ENCODE results near the gene IL37. TPM values are rescaled to one million over a fixed set of nuclear protein-coding genes. Genes with fewer than 3 reads are reported as not detected.
"Not testable (repeated sequence)": the region's sequence is repeated elsewhere in the genome, so short reads cannot be mapped to it uniquely, and the experiment has no call there.

The IL37 gene
- total RNA-seq, 2 experiments from 2014 or later: not detected

DNA sequence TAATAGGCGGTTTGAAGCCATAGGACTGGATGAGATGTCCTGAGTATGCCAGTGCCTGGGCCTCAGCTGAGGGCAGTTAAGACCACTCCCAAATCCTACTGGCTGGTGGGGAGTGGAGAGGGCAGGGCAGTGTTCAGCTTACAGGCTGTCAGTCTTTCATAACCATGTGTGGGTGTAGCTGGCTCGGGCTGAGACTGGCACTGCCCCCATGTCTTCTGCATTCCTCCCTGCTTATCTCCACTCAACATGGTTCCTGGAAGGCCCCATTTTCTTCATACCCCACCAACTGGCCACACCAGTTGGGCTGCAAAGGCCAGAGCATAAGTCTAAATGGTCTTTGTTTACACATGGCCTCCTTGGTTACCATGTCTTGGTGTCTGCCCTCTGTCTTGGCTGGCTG lies 17.2 kb upstream of the IL37 start:
- H3K27me3 Mint-ChIP-seq: peaks cover 6% of the 10 kb centered on the region
- no peaks in the 10 kb centered on the region for H3K36me3 Mint-ChIP-seq (ENCODE audit: low read depth)
- no peak overlapping the region for H3K27ac Mint-ChIP-seq
- H3K4me1 Mint-ChIP-seq: no peaks in the 10 kb centered on the region
- intact Hi-C loops (cut with DNase I, micrococcal nuclease): no loop called here
- no peak overlapping the region for H3K4me3 Mint-ChIP-seq
- ATAC-seq (no peak), DNase-seq (no peak)
- POLR2A ChIA-PET: no interaction called here
- CTCF ChIA-PET: interaction anchor here (1.3 kb wide), 2 partner anchors 9 to 169 kb away, joined by 3 to 6 read pairs; no protein-coding TSS in a partner anchor
- H3K9me3 Mint-ChIP-seq (ENCODE audit: low read depth): no peaks in the 10 kb centered on the region

DNA sequence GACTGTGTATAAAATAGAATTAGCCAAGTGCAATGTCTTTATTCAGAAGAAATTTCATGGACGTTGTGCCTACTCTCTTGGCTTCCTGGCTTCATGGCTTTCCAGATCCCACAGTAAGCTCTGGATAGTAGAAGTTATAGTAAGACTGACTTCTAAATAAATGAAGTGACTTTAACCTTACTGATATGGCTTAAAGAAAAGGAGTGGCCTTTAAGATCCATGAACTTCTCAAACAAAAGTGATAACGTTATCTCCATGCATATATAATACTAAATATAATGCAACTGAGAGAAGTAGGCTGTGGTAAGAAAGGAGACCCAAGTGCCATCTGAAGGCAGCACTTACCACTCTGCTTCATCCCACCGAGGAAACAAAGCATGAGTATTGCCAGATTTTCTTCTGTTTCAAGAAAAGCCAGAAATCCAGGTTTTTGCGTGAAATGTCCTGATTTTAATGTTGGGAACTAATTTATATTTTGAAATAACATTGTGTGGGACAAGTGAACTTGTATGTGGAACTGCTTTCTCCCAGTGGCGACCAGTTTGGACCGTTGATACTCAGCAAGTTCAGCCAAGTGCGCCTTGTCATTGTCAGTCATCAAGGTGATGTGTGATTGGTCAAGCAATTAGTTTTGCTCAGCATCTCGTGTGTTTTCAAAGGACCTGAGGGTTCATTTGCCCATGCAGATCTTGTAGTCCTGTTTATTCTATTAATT lies 13.9 kb upstream of the IL37 start:
- Mint-ChIP-seq H3K4me3 (no peak overlapping the region), H3K36me3 (ENCODE audit: low read depth) (no peaks in the 10 kb centered on the region), H3K9me3 (ENCODE audit: low read depth) (no peaks in the 10 kb centered on the region), H3K27ac (no peak overlapping the region), H3K4me1 (no peaks in the 10 kb centered on the region), H3K27me3 (peaks cover 6% of the 10 kb centered on the region)
- no peak for ATAC-seq
- no peak for DNase-seq
- POLR2A ChIA-PET: no interaction called here
- CTCF ChIA-PET: interaction anchor here (0.6 to 1.2 kb wide), 2 partner anchors 12 to 198 kb away, joined by 3 to 4 read pairs; no protein-coding TSS in a partner anchor
- intact Hi-C loops (cut with DNase I, micrococcal nuclease): no loop called here

DNA sequence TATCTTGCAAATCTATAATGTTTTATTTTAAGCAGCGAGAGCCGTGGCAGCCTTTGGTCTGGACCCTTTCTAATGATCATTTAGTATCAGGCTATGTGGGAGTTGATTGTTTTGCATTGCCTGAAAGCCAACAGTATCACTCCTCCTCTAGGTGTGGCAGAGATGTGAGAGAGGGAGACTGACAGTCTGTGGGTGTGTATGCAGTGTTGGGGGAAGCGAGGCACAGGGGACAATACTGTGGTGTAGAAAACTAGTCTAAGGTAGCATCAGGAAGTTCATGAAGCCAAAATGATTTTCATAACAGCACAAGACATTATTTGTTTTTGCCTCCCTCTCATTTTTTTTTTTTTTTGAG lies 13.4 kb upstream of the IL37 start:
- ATAC-seq: no peak
- no peak for DNase-seq
- Mint-ChIP-seq H3K27ac (no peak overlapping the region), H3K4me1 (no peaks in the 10 kb centered on the region), H3K4me3 (no peak overlapping the region), H3K27me3 (peaks cover 6% of the 10 kb centered on the region), H3K36me3 (ENCODE audit: low read depth) (no peaks in the 10 kb centered on the region), H3K9me3 (ENCODE audit: low read depth) (no peaks in the 10 kb centered on the region)
- ChIA-PET CTCF (interaction anchor here (0.6 kb wide), 1 partner anchor 199 kb away, joined by 4 read pairs; no protein-coding TSS in a partner anchor), POLR2A (no interaction called here)
- intact Hi-C loops (cut with DNase I, micrococcal nuclease): no loop called here

DNA sequence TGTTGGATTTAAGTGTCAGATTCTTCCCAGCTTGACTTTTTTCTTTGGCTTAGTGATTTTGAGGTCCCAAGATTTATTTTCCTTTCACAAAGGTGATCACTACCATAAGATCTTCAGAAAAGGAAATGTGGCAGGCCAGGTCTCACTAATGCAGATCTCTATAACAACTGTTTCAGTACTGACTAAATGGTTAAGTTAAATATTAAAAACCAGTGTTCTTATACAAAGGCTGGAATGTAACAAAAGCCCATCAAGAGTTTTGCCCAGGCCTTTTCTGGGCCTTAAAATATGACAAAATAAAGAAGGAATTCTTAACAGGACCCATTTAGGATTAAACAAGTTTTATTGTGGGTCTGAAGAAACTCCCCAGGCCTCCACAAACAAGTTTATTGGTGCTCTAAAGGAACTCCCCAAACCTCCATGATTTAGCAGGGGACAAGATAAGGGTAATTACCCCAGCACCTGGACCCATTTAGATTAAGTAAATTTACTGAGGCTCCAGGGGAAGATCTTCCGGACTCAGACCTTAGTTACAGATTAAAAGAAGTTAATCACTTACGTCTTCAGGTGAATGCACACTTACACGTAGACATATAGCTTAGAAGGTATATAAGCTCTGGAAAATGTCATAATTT lies 9.4 kb upstream of the IL37 start:
- DNase-seq; H3K4me1 Mint-ChIP-seq; H3K27me3 Mint-ChIP-seq; intact Hi-C loops (cut with DNase I, micrococcal nuclease); POLR2A ChIA-PET; H3K36me3 Mint-ChIP-seq (ENCODE audit: low read depth); H3K9me3 Mint-ChIP-seq (ENCODE audit: low read depth); H3K4me3 Mint-ChIP-seq; H3K27ac Mint-ChIP-seq; ATAC-seq: not testable (repeated sequence)
- CTCF ChIA-PET: interaction anchor here (0.9 to 3.3 kb wide), 4 partner anchors 16 to 302 kb away, joined by 3 to 20 read pairs (median 14); no protein-coding TSS in a partner anchor

DNA sequence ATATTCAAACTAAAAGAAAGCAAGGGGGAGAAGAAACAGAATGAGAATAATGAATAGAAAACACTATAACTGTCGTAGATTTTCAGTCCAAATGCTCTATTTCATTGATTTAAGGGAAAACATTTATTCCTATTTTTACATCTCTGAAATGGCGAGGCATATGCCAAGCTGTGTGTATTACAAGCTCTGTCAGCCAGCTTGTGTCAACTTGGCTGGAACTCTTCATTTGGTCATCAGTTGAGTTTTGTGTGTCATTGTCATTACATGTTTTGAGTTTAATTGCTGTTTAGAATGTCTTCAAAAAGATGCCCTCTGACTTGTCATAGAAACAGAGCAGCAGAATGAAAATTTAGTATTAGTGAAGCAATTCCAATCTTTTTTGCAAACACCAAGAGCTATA lies 8.1 kb upstream of the IL37 start:
- Mint-ChIP-seq H3K4me1 (no peaks in the 10 kb centered on the region), H3K4me3 (no peak overlapping the region), H3K27me3 (peaks cover 4% of the 10 kb centered on the region), H3K36me3 (ENCODE audit: low read depth) (no peaks in the 10 kb centered on the region), H3K9me3 (ENCODE audit: low read depth) (no peaks in the 10 kb centered on the region), H3K27ac (no peak overlapping the region)
- CTCF ChIA-PET: interaction anchor here (0.6 to 3.3 kb wide), 4 partner anchors 17 to 154 kb away, joined by 4 to 20 read pairs (median 14); no protein-coding TSS in a partner anchor
- no peak for ATAC-seq
- POLR2A ChIA-PET: interaction anchor here (0.6 kb wide), 1 partner anchor 150 kb away, joined by 8 read pairs; no protein-coding TSS in a partner anchor
- intact Hi-C loops (cut with DNase I, micrococcal nuclease): no loop called here
- DNase-seq: no peak

DNA sequence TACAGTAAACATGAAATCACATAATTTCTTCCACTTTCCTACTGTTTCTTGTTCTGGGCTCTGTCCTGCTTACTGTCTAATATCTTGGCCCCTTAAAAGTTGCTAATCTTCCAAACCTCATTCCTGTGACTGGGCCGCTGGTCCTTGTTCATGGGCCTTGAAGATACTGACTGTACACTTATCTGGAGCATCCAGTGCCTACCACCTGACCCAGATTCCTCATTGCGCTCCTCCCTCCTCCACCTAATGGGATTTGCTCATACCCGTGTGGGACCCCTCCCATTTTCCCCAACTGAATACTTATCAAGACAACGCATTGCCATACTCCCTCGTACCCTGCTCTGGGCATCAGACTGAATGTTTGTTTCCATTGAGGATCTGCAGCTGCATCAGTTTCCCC lies 6.1 kb upstream of the IL37 start:
- Mint-ChIP-seq H3K27me3 (no peaks in the 10 kb centered on the region), H3K4me3 (no peak overlapping the region), H3K4me1 (no peaks in the 10 kb centered on the region), H3K9me3 (ENCODE audit: low read depth) (no peaks in the 10 kb centered on the region), H3K36me3 (ENCODE audit: low read depth) (no peaks in the 10 kb centered on the region), H3K27ac (no peak overlapping the region)
- POLR2A ChIA-PET: no interaction called here
- intact Hi-C loops (cut with DNase I, micrococcal nuclease): no loop called here
- ATAC-seq (no peak), DNase-seq (no peak)
- CTCF ChIA-PET: interaction anchor here (0.7 to 3.3 kb wide), 3 partner anchors 36 to 174 kb away, joined by 3 to 14 read pairs (median 4); no protein-coding TSS in a partner anchor

DNA sequence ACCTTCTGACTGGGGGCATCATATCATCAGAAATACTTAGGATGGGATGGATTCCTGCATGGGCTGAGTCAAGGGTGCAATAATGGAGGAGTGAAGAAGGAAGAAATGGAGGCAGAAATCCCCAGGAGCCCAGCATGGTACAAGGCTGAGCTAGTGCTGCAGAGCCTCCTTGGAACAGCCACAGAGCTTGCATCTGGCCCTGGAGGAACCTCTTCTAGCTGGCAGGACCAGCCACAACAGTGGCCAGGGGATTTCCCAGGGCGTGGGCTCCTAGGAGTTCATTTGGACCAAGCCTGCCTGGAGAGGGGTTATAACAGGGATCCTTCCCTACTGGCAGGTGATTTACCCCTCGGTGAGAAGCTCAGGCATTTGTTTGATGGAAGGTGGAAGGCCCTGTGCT lies 4.7 kb upstream of the IL37 start:
- intact Hi-C loops (cut with DNase I, micrococcal nuclease): no loop called here
- Mint-ChIP-seq H3K9me3 (ENCODE audit: low read depth) (no peaks in the 10 kb centered on the region), H3K4me1 (no peaks in the 10 kb centered on the region), H3K4me3 (no peak overlapping the region), H3K27ac (no peak overlapping the region), H3K36me3 (ENCODE audit: low read depth) (no peaks in the 10 kb centered on the region), H3K27me3 (no peaks in the 10 kb centered on the region)
- DNase-seq (no peak), ATAC-seq (no peak)
- POLR2A ChIA-PET: no interaction called here
- CTCF ChIA-PET: interaction anchor here (0.6 to 1.1 kb wide), 2 partner anchors 21 to 69 kb away, joined by 4 to 5 read pairs; no protein-coding TSS in a partner anchor

DNA sequence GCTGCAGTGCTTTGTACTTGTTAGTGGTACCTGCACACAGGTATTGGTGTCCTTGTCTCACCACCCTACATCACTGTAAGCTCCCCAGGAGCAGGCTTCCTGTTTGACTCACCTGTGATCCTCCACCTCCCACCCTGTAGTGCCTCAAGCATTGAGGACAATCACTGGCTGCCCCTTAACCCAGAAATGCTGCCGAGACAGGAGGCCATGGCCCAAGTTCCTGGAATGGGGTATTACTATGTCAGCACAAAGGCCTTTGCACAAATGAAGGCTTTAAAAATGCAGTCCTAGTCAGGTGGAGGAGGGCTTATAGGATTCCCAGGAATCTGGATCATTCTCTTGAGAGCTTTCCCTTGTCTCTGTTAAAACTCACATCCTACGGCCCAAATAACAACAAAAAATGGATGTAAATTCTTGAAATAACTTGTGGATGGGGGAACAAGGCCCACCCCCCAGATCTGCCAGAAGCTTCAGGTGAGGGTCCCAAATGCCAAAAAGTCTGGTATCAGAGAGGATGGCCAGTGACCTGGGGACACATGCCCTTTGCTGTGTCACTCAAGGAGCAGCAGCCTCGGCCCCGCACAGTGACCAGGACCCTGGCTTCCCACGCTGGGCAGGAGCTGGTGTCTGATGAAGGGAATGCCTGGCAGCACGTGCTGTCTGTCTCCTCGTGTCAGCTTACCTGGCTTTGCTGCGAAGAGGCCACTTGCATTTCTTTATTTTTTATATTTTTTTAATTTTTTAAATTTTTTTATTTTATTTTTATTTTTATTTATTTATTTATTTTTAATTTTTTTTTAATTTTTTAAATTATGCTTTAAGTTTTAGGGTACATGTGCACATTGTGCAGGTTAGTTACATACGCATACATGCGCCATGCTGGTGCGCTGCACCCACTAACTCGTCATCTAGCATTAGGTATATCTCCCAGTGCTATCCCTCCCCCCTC lies 3.7 kb upstream of the IL37 start:
- H3K27me3 Mint-ChIP-seq: no peaks in the 10 kb centered on the region
- ATAC-seq (no peak), DNase-seq (no peak)
- H3K9me3 Mint-ChIP-seq (ENCODE audit: low read depth): no peaks in the 10 kb centered on the region
- H3K36me3 Mint-ChIP-seq (ENCODE audit: low read depth): no peaks in the 10 kb centered on the region
- ChIA-PET CTCF (interaction anchor here (0.9 kb wide), 1 partner anchor 155 kb away, joined by 3 read pairs; no protein-coding TSS in a partner anchor), POLR2A (no interaction called here)
- H3K27ac Mint-ChIP-seq: no peak overlapping the region
- no peak overlapping the region for H3K4me3 Mint-ChIP-seq
- intact Hi-C loops (cut with DNase I, micrococcal nuclease): no loop called here
- H3K4me1 Mint-ChIP-seq: no peaks in the 10 kb centered on the region

DNA sequence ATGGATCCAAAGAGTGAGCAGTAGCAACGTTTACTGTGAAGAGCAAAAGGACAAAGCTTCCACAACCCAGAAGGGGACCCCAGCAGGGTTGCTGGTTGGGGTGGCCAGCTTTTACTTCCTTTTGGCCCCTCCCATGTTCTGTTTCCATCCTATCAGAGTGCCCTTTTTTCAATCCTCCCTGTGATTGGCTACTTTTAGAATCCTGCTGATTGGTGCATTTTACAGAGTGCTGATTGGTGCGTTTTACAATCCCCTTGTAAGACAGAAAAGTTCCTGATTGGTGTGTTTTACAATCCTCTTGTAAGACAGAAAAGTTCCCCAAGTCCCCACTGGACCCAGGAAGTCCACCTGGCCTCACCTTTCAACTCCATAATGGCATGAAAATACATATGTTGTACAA lies 2.4 kb upstream of the IL37 start:
- ATAC-seq: not testable (repeated sequence)
- CTCF ChIA-PET: interaction anchor here (1.0 kb wide), 1 partner anchor 23 kb away, joined by 4 read pairs; no protein-coding TSS in a partner anchor

DNA sequence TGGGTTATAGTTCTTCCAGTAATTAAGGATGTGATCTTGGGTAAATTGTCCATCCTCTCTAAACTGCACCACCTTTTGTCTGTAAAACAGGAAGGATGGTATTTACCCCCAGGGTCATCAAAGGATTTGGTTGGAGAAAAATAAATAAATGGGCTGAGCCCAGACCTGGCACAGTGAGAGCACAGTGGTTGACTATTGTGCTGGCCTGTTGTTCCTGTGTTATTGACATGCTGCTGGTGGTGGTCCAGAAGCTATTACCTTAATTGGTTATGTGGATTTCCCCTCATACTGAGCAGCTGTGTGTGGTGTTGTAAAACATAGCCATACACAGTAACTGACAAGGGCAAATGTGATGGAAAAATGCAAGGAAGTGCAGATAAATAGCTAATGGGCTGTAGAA lies 746 bp upstream of the IL37 start:
- ChIA-PET CTCF (interaction anchor here (1.2 kb wide), 1 partner anchor 31 kb away, joined by 3 read pairs; no protein-coding TSS in a partner anchor), POLR2A (no interaction called here)
- H3K27me3 Mint-ChIP-seq: no peaks in the 10 kb centered on the region
- H3K27ac Mint-ChIP-seq: no peak overlapping the region
- intact Hi-C loops (cut with DNase I, micrococcal nuclease): no loop called here
- no peaks in the 10 kb centered on the region for H3K36me3 Mint-ChIP-seq (ENCODE audit: low read depth)
- DNase-seq (no peak), ATAC-seq (no peak)
- H3K9me3 Mint-ChIP-seq (ENCODE audit: low read depth): no peaks in the 10 kb centered on the region
- peaks cover 4% of the 10 kb centered on the region for H3K4me1 Mint-ChIP-seq
- H3K4me3 Mint-ChIP-seq: no peak overlapping the region

More for the DNA sequence above, 2.4 kb upstream of the IL37 start:
- intact Hi-C loops (cut with DNase I, micrococcal nuclease); POLR2A ChIA-PET; H3K9me3 Mint-ChIP-seq (ENCODE audit: low read depth); H3K27me3 Mint-ChIP-seq; H3K4me1 Mint-ChIP-seq; H3K4me3 Mint-ChIP-seq; DNase-seq; H3K36me3 Mint-ChIP-seq (ENCODE audit: low read depth); H3K27ac Mint-ChIP-seq: not testable (repeated sequence)

DNA sequence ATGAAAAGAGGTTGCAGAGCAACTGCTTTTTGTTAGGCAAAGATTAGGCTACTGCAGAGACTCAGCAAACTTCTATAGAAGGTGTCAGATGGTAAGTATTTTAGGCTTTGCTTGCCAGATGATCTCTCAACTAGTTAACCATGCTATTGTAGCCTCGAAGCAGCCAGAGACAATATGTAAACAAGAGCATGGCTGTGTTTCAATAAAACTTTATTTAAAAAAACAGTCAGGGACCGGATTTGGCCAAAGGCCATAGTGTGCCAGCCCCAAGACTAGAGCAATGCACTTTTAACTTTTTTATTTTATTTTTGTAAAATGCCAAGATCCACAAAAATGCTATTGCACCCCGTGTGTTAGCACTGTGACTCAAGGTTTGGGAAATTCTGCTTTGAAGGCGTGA lies 1.4 kb downstream of the IL37 start:
- intact Hi-C loops (cut with DNase I, micrococcal nuclease): no loop called here
- H3K27ac Mint-ChIP-seq: no peak overlapping the region
- peaks cover 24% of the 10 kb centered on the region for H3K4me1 Mint-ChIP-seq
- ChIA-PET CTCF (no interaction called here), POLR2A (no interaction called here)
- H3K9me3 Mint-ChIP-seq (ENCODE audit: low read depth): no peaks in the 10 kb centered on the region
- H3K4me3 Mint-ChIP-seq: no peak overlapping the region
- H3K27me3 Mint-ChIP-seq: no peaks in the 10 kb centered on the region
- no peaks in the 10 kb centered on the region for H3K36me3 Mint-ChIP-seq (ENCODE audit: low read depth)
- no peak for DNase-seq
- no peak for ATAC-seq

Measured in activated CD4-positive, alpha-beta T cell treated with anti-CD3 and anti-CD28 coated beads for 36 hours (primary cell).